ENCODE data around the gene GLIS2.
A peak's percentile ranks its signal among the peaks of the same experiment; 100 is the strongest.
"Not testable (repeated sequence)": the region's sequence is repeated elsewhere in the genome, so short reads cannot be mapped to it uniquely, and the experiment has no call there.

Gene GLIS2

DNA sequence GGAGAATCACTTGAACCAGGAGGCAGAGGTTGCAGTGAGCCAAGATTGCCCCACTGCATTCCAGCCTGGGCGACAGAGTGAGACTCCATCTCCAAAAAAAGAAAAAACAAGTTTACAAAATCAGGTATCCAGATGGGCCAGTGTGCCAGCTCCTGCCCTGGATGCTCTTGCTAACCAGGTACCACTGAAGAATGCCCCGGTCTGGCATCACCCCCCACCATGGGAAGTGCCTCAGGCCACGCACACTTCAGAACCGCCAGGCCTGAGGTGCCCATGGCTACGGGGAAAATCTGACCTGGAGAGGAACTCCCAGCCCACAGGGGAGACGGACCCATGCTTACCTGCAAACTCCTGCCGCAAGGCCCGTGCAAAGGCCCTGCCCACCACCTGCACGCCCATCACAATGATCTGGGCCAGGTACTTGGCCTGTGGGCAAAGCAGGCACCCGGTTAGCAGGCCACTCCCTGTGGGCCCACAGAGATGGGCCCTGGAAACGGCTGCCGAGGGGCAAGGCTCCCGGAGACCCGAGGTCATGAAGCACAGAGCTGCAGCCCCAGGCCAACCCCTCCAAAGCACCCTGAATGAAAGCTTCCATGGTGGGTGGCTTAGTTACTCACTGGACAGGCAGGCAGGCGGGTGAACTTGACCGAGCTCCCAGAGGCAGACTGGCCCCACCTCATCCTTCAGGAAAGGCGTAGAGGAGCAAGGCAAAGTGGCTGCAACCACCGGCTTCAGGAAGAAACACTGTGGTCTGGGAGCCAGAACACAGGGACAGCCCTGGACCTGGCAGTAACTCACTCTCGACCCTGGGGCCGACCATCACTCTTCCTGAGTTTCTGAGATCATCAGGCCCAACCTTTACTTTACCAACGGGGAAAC, 27.2 kb downstream of the GLIS2 start:
- Histone ChIP-seq H3K27me3 (ENCODE audit: insufficient read depth, poor library complexity, severe bottlenecking) (no peaks in the 10 kb centered on the region), H3K4me3 (replicated peaks; ENCODE audit: insufficient read depth, low read length) (no peak overlapping the region), H3K27ac (replicated peaks) (no peak overlapping the region)
- no peak for TF ChIP-seq SPI1 (IDR thresholded peaks at IDR 0.05; ENCODE audit: borderline replicate concordance, low read depth)
- TF ChIP-seq, protein P1, sequence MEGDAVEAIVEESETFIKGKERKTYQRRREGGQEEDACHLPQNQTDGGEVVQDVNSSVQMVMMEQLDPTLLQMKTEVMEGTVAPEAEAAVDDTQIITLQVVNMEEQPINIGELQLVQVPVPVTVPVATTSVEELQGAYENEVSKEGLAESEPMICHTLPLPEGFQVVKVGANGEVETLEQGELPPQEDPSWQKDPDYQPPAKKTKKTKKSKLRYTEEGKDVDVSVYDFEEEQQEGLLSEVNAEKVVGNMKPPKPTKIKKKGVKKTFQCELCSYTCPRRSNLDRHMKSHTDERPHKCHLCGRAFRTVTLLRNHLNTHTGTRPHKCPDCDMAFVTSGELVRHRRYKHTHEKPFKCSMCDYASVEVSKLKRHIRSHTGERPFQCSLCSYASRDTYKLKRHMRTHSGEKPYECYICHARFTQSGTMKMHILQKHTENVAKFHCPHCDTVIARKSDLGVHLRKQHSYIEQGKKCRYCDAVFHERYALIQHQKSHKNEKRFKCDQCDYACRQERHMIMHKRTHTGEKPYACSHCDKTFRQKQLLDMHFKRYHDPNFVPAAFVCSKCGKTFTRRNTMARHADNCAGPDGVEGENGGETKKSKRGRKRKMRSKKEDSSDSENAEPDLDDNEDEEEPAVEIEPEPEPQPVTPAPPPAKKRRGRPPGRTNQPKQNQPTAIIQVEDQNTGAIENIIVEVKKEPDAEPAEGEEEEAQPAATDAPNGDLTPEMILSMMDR (IDR thresholded peaks at IDR 0.05; ENCODE audit: insufficient read depth, low read length) = no peak
- TF ChIP-seq POLR2AphosphoS5 (IDR thresholded peaks at IDR 0.05; ENCODE audit: low read depth) = no peak
- TF ChIP-seq GABPA (IDR thresholded peaks at IDR 0.05; ENCODE audit: low read depth) = no peak
- TF ChIP-seq, protein P2, sequence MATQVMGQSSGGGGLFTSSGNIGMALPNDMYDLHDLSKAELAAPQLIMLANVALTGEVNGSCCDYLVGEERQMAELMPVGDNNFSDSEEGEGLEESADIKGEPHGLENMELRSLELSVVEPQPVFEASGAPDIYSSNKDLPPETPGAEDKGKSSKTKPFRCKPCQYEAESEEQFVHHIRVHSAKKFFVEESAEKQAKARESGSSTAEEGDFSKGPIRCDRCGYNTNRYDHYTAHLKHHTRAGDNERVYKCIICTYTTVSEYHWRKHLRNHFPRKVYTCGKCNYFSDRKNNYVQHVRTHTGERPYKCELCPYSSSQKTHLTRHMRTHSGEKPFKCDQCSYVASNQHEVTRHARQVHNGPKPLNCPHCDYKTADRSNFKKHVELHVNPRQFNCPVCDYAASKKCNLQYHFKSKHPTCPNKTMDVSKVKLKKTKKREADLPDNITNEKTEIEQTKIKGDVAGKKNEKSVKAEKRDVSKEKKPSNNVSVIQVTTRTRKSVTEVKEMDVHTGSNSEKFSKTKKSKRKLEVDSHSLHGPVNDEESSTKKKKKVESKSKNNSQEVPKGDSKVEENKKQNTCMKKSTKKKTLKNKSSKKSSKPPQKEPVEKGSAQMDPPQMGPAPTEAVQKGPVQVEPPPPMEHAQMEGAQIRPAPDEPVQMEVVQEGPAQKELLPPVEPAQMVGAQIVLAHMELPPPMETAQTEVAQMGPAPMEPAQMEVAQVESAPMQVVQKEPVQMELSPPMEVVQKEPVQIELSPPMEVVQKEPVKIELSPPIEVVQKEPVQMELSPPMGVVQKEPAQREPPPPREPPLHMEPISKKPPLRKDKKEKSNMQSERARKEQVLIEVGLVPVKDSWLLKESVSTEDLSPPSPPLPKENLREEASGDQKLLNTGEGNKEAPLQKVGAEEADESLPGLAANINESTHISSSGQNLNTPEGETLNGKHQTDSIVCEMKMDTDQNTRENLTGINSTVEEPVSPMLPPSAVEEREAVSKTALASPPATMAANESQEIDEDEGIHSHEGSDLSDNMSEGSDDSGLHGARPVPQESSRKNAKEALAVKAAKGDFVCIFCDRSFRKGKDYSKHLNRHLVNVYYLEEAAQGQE (IDR thresholded peaks at IDR 0.05; ENCODE audit: insufficient replicate concordance, low read depth) = no peak
- no peak for DNase-seq (ENCODE audit: low read depth in 1 of 2, low spot score in 1 of 2)

GRCh38 chr16:4344300-4344982, 28.6 kb downstream of the GLIS2 start:
- H3K4me3 ChIP-seq (replicated peaks; ENCODE audit: insufficient read depth, low read length); DNase-seq (ENCODE audit: low read depth in 1 of 2, low spot score in 1 of 2); H3K27me3 ChIP-seq (ENCODE audit: insufficient read depth, poor library complexity, severe bottlenecking): not testable (repeated sequence)
- H3K27ac ChIP-seq (replicated peaks) = peak overlapping the region; percentile 75; the same call in 1 of the 2 replicates

DNA sequence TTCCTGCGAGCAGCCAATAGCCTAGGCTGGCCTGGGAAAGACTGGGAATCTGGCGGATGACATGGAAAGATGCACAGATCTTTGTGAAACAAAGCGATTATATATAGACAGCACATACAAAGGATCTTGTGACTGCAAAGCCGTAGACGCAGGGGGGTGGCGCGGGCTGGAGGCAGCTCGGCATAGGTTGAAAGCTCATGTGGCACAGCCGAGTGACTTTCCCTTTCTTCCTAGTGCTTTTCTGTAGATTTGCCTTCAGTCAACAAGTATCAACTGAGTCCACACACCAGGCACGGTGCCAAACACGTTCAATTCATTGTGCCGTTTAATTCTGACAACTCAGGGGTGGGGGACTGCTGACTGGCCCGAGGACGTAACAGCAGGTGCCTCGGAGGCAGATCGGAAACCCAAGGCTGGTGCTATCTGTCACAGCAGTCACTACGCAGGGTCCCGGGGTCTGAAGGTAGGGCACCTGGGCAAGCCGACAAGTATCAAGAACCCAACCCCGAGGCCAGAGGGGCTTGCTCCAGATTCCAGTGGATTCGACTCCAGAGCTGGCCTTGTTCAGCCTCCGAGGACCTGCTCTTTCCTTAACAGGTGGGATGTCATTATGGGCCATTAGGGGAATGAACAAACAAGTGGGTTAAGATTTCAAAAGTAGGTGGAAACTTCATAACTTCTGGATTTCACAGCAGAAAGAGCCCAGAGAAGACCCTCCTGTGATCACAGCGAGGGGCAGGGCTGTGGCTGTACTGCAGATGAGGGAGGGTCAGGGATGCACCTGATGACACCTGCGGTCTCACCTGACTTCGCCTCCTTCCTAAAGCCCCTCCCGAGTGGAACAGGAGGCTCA, 29.3 kb downstream of the GLIS2 start:
- TF ChIP-seq SPI1 (IDR thresholded peaks at IDR 0.05; ENCODE audit: borderline replicate concordance, low read depth) (no peak), POLR2AphosphoS5 (IDR thresholded peaks at IDR 0.05; ENCODE audit: low read depth) (no peak), GABPA (IDR thresholded peaks at IDR 0.05; ENCODE audit: low read depth) (no peak)
- TF ChIP-seq, protein P2 (IDR thresholded peaks at IDR 0.05; ENCODE audit: insufficient replicate concordance, low read depth) = no peak
- TF ChIP-seq, protein P1 (IDR thresholded peaks at IDR 0.05; ENCODE audit: insufficient read depth, low read length) = no peak
- Histone ChIP-seq H3K4me3 (replicated peaks; ENCODE audit: insufficient read depth, low read length) (no peak overlapping the region), H3K27me3 (ENCODE audit: insufficient read depth, poor library complexity, severe bottlenecking) (no peaks in the 10 kb centered on the region), H3K27ac (replicated peaks) (peak overlapping the region; percentile 75)
- DNase-seq (ENCODE audit: low read depth in 1 of 2, low spot score in 1 of 2) = no peak

All from HL-60 (cell line).